Stimulated activated naive B cell treated with anti-CD40 and anti-IgM and Interleukin-4, amounts not matched to agents 10 μg/mL and 1 μg/mL and 100 μg/mL, for 72 hours (primary cell): ENCODE results near the gene MDH1.

Experiments
- ATAC-seq, 2 donors: fragments of 150-1000 bp; cut with Tn5 transposase; replicated peaks; 2 replicates each; pipeline ENCODE4 v1.10.0; 2021; ENCODE audit warnings: moderate library complexity in 1 of 2
- DNase-seq: peaks from one replicate; pipeline ENCODE4 v3.0.0; 2021
- H3K27ac Mint-ChIP-seq: one replicate; pipeline ENCODE4 v1.8.0; 2022; ENCODE audit warnings: mild to moderate bottlenecking, mixed read lengths
- H3K27me3 Mint-ChIP-seq, 2 donors: one replicate each; pipeline ENCODE4 v1.8.0; 2022; ENCODE audit warnings: mixed read lengths in 2 of 2
- H3K36me3 Mint-ChIP-seq, 2 donors: one replicate each; pipeline ENCODE4 v1.8.0; 2022; ENCODE audit warnings: mixed read lengths in 2 of 2, mild to moderate bottlenecking in 1 of 2
- H3K4me1 Mint-ChIP-seq, 2 donors: one replicate each; pipeline ENCODE4 v1.8.0; 2022; ENCODE audit warnings: mixed read lengths in 2 of 2, mild to moderate bottlenecking in 1 of 2
- H3K4me3 Mint-ChIP-seq, 2 donors: one replicate each; pipeline ENCODE4 v1.8.0; 2022; ENCODE audit warnings: mild to moderate bottlenecking in 2 of 2, mixed read lengths in 2 of 2, moderate library complexity in 1 of 2
- H3K9me3 Mint-ChIP-seq, 2 donors: one replicate each; pipeline ENCODE4 v1.8.0; 2022; ENCODE audit warnings: mixed read lengths in 2 of 2, mild to moderate bottlenecking in 1 of 2

The MDH1 gene

DNA sequence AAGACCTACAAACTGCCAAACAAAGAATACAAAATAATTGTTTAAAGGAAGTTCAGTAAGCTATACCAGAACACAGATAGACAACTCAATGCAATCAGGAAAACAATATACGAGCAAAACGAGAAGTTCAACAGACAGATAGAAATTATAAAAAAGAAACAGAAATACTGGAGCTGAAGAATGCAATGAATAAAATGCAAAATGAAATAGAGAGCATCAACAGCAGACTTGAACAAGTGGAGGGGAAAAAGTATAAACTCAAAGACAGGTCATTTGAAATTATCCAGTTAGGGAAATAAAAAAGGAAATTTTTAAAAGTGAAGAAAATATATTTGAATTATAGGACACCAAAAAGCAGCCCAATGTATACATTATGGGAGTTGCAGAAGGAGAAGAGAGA, 43.6 kb downstream of the MDH1 start:
- no peak for ATAC-seq
- Mint-ChIP-seq H3K9me3 (peaks cover 21 to 39% of the 10 kb centered on the region in 2 donors), H3K4me3 (no peak overlapping the region), H3K27ac (no peak overlapping the region), H3K36me3 (peaks cover 4 to 6% of the 10 kb centered on the region in 2 donors), H3K4me1 (no peaks in the 10 kb centered on the region), H3K27me3 (no peaks in the 10 kb centered on the region)
- no peak for DNase-seq

DNA sequence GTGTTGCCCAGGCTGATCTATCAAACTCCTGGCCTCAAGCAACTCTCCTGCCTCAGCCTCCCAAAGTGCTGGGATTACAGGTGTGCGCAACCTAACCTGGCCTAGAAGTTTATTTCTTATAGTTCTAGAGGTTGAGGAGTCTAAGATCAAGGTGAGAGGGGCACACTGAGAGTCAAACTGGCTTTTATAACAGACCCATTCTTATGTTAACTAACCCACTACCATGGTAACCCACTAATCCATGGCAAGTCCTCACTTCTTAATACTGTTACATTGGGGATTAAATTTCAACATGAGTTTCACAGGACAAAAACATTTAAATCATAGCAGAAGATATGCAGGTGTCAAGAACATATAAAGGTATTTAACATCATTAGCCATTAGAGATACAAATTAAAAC, 50.6 kb downstream of the MDH1 start:
- Mint-ChIP-seq H3K27me3 (peaks cover 0 to 7% of the 10 kb centered on the region in 2 donors), H3K4me3 (no peak overlapping the region), H3K36me3 (no peaks in the 10 kb centered on the region), H3K4me1 (no peaks in the 10 kb centered on the region), H3K27ac (no peak overlapping the region), H3K9me3 (peaks cover 9 to 11% of the 10 kb centered on the region in 2 donors)
- ATAC-seq (no peak), DNase-seq (no peak)

DNA sequence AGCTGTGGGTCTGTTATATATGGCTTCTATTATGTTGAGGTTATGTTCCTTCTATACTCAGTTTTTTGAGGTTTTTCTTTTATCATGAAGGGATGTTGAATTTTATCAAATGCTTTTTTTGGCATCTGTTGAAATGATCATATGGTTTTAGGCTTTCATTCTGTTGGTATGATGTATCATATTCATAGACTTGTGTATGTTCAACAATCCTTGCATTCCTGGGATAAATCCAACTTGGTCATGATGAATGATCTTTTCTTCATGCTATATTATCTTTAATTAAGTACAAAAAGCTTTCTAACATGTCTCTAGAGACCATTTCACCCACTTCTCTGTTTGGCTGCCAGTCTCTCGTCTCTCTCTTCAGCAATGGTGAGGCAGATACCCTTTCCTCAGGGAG, 54.2 kb downstream of the MDH1 start:
- no peak overlapping the region for H3K4me3 Mint-ChIP-seq
- H3K27me3 Mint-ChIP-seq = peaks cover 12 to 15% of the 10 kb centered on the region in 2 donors
- DNase-seq (no peak), ATAC-seq (no peak)
- no peaks in the 10 kb centered on the region for H3K4me1 Mint-ChIP-seq
- no peak overlapping the region for H3K27ac Mint-ChIP-seq
- peaks cover 5 to 6% of the 10 kb centered on the region in 2 donors for H3K9me3 Mint-ChIP-seq
- peaks cover 0 to 2% of the 10 kb centered on the region in 2 donors for H3K36me3 Mint-ChIP-seq

DNA sequence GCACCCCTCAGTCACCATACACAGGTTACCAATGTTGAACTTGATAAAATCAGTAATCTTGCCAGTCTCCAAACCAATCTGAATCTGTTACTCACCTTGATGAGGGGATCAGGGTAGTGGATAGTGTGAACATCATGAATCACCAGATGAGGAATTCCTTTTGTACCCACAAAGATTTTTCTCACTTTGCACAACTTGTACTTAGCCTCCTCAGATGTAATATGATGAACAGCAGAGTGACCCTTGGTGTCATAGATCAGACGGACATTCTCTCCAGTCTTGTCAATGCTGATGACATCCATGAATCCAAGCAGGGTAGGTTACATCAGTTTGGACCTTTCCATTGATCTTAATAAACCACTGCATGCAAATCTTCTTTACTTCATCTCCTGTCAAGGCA, 54.7 kb downstream of the MDH1 start:
- Mint-ChIP-seq H3K36me3 (peaks cover 0 to 2% of the 10 kb centered on the region in 2 donors), H3K27me3 (peaks cover 12 to 15% of the 10 kb centered on the region in 2 donors), H3K4me3 (no peak overlapping the region), H3K9me3 (peaks cover 5 to 6% of the 10 kb centered on the region in 2 donors), H3K4me1 (no peaks in the 10 kb centered on the region), H3K27ac (no peak overlapping the region)
- DNase-seq (no peak), ATAC-seq (no peak)

DNA sequence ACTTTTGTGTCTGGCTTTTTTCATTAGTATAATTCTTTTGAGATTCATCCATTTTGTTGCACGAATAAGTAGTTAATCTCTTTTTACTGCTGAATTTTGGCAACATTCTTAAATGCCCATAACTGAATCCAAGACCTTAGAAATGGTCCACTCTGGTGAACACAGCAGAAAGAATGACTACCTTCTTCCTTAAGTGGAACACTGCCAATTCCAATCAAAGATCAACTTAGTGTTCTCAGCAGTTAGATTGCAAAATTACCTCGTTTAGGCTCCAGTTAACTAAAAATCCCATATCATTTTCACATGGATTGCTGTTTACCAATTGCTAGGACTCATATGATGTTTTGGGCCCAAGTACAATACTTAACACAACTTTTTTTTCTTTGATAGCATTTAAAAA, 59.9 kb downstream of the MDH1 start:
- Mint-ChIP-seq H3K27me3 (peaks cover 8 to 20% of the 10 kb centered on the region in 2 donors), H3K9me3 (peaks cover 5 to 6% of the 10 kb centered on the region in 2 donors), H3K4me3 (no peak overlapping the region), H3K4me1 (no peaks in the 10 kb centered on the region), H3K36me3 (peaks cover 0 to 2% of the 10 kb centered on the region in 2 donors), H3K27ac (no peak overlapping the region)
- no peak for DNase-seq
- ATAC-seq = no peak

DNA sequence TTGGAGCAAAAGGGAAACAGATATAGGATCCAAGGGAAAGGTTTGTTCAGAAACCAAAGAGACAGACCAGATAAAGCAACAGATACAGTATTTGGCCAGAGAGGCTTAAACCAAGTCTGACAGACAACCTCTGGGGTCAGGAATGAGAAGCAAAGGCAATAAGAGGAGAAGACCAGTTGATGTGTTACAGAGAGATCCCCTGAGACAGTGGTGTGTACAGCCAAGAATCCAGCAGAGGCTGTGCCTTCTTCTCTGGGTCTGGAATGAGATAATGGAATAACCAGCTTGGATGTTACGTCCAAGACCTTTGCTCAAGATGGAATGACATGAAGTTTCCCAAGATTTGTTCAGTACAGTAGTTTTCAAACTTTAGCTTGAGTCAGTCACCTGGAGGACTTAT, 61.1 kb downstream of the MDH1 start:
- H3K4me3 Mint-ChIP-seq = no peak overlapping the region
- no peak overlapping the region for H3K27ac Mint-ChIP-seq
- no peaks in the 10 kb centered on the region for H3K4me1 Mint-ChIP-seq
- H3K27me3 Mint-ChIP-seq = peaks cover 3 to 20% of the 10 kb centered on the region in 2 donors
- no peak for DNase-seq
- ATAC-seq = no peak
- peaks cover 0 to 2% of the 10 kb centered on the region in 2 donors for H3K36me3 Mint-ChIP-seq
- peaks cover 5 to 6% of the 10 kb centered on the region in 2 donors for H3K9me3 Mint-ChIP-seq

DNA sequence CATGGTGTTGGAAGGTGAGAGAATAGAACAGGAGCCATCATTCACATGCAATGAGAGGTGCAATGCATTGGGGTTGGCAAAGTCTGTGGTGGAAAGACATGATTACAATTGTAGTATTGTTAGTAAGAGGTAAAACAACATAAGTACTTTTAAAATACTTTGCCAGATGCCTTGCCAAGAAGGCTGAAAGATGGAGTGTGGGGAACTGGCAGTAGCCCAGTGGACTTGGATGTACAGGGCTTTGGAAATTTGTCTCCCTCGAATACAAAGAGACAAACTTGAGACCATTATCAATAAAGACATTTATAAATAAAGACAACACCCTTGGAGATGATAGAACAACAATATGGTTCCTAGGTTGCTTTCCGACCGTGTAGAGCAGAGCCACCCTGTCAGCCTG, 62.0 kb downstream of the MDH1 start:
- no peak for ATAC-seq
- no peak for DNase-seq
- peaks cover 0 to 17% of the 10 kb centered on the region in 2 donors for H3K27me3 Mint-ChIP-seq
- peaks cover 0 to 2% of the 10 kb centered on the region in 2 donors for H3K36me3 Mint-ChIP-seq
- no peaks in the 10 kb centered on the region for H3K4me1 Mint-ChIP-seq
- H3K4me3 Mint-ChIP-seq = no peak overlapping the region
- peaks cover 2 to 4% of the 10 kb centered on the region in 2 donors for H3K9me3 Mint-ChIP-seq
- H3K27ac Mint-ChIP-seq = no peak overlapping the region

DNA sequence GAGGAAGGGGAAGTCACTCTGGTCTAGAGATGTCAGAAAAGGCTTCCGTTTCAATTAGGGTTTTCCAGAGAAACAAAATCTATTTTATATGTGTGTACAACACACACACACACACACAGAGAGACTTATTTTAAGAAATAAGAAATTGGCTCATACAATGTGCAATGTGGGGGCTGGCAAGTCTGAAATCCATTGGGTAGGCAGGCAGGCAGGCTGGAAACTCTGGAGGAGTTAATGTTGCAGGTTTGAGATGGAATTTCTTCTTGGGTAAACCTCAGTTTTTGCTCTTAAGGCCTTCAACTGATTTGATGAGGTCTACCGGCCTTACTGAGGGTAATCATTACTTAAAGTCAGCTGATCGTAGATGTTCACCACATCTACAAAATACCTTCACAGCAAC, 62.6 kb downstream of the MDH1 start:
- Mint-ChIP-seq H3K36me3 (peaks cover 0 to 2% of the 10 kb centered on the region in 2 donors), H3K4me3 (no peak overlapping the region), H3K9me3 (peaks cover 0 to 4% of the 10 kb centered on the region in 2 donors), H3K27ac (no peak overlapping the region), H3K27me3 (peaks cover 0 to 14% of the 10 kb centered on the region in 2 donors), H3K4me1 (no peaks in the 10 kb centered on the region)
- no peak for DNase-seq
- ATAC-seq = no peak

DNA sequence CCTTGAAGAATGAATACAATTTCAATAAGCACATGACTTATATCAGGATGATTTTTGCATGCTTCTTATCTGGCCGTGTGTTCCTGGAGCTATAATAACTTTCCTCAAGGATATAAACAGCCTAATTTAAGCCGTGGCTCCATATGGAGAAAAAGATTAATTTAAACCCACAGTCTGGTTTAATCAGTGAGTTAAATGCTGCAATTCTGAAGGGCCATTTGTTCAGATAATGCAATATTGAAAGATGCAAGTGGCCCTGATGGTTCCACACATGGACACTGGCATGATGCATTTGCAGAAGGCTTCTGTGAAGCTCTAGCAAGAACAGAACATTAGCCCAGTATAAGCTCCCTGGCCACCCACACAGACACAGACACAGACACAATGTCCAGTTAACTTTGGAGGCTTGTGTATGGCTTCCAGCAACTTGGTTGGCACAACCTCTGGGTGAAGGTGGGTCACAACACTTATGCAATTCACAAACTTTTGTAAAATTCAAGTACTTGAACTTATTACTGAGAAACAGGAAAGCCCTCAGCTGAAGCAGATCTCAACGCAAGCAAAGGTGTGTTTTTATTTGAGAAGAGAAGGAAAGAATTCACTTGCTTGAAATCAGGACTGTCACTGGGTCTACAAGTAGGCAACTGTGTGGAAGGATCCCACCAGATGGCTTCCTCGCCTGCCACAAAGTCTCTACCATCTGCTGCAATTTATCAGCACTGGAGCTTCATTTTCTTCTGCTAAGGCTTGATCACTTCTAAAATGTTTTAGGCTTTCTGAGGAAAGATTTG, 63.3 kb downstream of the MDH1 start:
- Mint-ChIP-seq H3K27ac (no peak overlapping the region), H3K4me1 (no peaks in the 10 kb centered on the region), H3K27me3 (peaks cover 0 to 9% of the 10 kb centered on the region in 2 donors), H3K9me3 (peaks cover 0 to 2% of the 10 kb centered on the region in 2 donors), H3K36me3 (peaks cover 0 to under 1% of the 10 kb centered on the region in 2 donors), H3K4me3 (no peak overlapping the region)
- ATAC-seq (no peak), DNase-seq (no peak)

DNA sequence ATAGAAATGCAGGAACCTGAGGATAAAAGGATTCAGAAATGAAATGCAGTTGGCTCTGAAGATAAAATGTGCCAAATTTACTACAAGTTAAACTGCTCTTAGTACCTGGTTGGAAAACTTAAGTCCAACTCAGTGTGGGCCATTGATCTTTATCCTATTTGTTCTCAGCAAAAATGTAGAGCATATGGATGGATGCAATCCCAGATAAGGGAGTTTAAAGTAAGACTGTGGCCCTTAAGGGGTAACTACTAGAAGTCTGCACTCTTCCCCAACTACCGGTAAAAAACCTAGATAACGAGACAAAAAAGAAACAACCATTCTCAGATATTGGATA, 63.9 kb downstream of the MDH1 start:
- Mint-ChIP-seq H3K27ac (no peak overlapping the region), H3K9me3 (peaks cover 0 to 2% of the 10 kb centered on the region in 2 donors), H3K36me3 (no peaks in the 10 kb centered on the region), H3K4me1 (no peaks in the 10 kb centered on the region), H3K4me3 (no peak overlapping the region), H3K27me3 (peaks cover 0 to 8% of the 10 kb centered on the region in 2 donors)
- no peak for ATAC-seq
- DNase-seq = no peak

DNA sequence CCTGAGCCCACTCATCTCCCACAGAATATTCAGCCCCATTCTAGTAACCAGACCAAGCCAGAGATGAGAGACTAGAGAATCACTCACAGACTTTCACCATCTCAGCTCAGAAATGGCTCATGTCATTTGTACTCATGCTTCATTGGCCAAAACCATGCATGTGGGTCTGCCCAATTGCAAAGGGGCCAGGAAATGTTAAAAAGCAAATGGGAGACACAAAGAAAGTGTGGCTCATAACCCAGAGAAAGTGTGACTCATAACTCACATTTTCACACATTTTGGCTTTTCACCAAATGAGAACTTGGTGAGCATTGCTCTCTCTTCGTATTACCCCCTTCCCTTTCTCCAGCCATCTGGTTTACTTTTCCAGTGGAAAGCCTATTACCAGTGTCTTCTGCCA, 66.2 kb downstream of the MDH1 start:
- no peak for DNase-seq

More for the DNA sequence above, 66.2 kb downstream of the MDH1 start:
- Mint-ChIP-seq H3K4me3 (no peak overlapping the region), H3K27me3 (peaks cover 0 to 5% of the 10 kb centered on the region in 2 donors), H3K9me3 (peaks cover 0 to 2% of the 10 kb centered on the region in 2 donors), H3K4me1 (no peaks in the 10 kb centered on the region), H3K27ac (no peak overlapping the region), H3K36me3 (no peaks in the 10 kb centered on the region)
- ATAC-seq = peak in 1 of 2 donors; percentile 22
